Activated naive CD8-positive, alpha-beta T cell treated with anti-CD3 and anti-CD28 coated beads, Interleukin-2, amount 50 U/mL, for 24 hours (primary cell): Measurements from ENCODE around the gene FAM118A.
"Not testable (repeated sequence)": the region's sequence is repeated elsewhere in the genome, so short reads cannot be mapped to it uniquely, and the experiment has no call there.

Source experiments
- ATAC-seq: fragments of 150-1000 bp; cut with Tn5 transposase; one replicate; pipeline ENCODE4 v1.10.0; 2021
- DNase-seq: peaks from one replicate; pipeline ENCODE4 v3.0.0; 2021
- H3K27ac Mint-ChIP-seq: one replicate; pipeline ENCODE4 v1.8.0; 2021; ENCODE audit warnings: mild to moderate bottlenecking, mixed read lengths
- H3K27me3 Mint-ChIP-seq: one replicate; pipeline ENCODE4 v1.8.0; 2021; ENCODE audit warnings: mixed read lengths
- H3K36me3 Mint-ChIP-seq: one replicate; pipeline ENCODE4 v1.8.0; 2021; ENCODE audit warnings: low read depth, mixed read lengths
- H3K4me1 Mint-ChIP-seq: one replicate; pipeline ENCODE4 v1.8.0; 2021; ENCODE audit warnings: mixed read lengths
- H3K4me3 Mint-ChIP-seq: one replicate; pipeline ENCODE4 v1.8.0; 2021; ENCODE audit warnings: mild to moderate bottlenecking, moderate library complexity, mixed read lengths
- H3K9me3 Mint-ChIP-seq: one replicate; pipeline ENCODE4 v1.8.0; 2021; ENCODE audit warnings: mixed read lengths

The FAM118A gene

DNA sequence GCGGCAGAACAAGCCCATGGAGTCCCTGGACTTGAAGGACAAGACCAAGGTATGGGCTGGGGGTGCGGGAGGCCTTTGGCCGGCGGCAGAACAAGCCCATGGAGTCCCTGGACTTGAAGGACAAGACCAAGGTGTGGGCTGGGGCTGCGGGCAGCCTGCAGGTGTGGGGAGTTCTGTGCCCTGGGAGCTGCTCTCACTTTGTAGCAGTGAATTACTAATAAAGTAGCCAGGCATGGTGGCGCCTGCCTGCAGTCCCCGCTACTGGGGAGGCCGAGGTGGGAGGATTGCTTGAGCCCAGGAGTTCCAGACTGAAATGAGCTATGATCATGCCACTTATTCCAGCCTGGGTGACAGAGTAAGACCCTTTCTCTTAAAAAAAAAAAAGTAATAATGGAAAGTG, 18.5 kb downstream of the FAM118A start:
- Mint-ChIP-seq H3K36me3 (peaks cover 29% of the 10 kb centered on the region), H3K27ac (peak overlapping the region; percentile 47), H3K4me1 (peaks cover 19% of the 10 kb centered on the region)
- not testable (repeated sequence) for H3K9me3 Mint-ChIP-seq, DNase-seq, H3K4me3 Mint-ChIP-seq, H3K27me3 Mint-ChIP-seq, ATAC-seq

- Mint-ChIP-seq H3K4me1 (peaks cover 13% of the 10 kb centered on the region), H3K9me3 (no peaks in the 10 kb centered on the region), H3K36me3 (peaks cover 26% of the 10 kb centered on the region), H3K27me3 (no peaks in the 10 kb centered on the region), H3K27ac (peak overlapping the region; percentile 47), H3K4me3 (no peak overlapping the region)
- DNase-seq (no peak), ATAC-seq (no peak)
Observed at GRCh38 chr22:45328822-45329529, 19.2 kb downstream of the FAM118A start.

DNA sequence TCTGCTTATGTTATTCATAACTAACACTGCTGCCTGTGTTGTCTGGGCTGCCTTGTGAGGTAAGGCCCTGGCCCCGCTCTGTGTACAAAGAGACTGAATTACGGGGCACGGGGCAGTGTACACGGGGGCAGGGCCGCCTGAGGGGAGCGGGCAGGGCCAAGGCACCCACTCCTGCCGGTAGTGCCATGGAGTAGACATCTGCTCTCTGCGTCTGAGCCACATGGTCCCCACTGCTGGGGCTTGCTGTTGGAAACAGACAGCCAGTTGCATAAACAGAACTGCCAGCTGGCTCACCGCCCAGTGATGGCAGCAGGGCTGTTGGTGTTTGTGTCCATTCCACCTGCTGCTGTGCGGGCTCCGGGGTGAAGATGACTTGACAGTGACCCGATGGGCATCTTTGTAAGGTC, 19.8 kb downstream of the FAM118A start:
- DNase-seq (no peak), ATAC-seq (peak; percentile 40)
- Mint-ChIP-seq H3K27ac (peak overlapping the region; percentile 47), H3K4me3 (no peak overlapping the region), H3K27me3 (no peaks in the 10 kb centered on the region), H3K36me3 (peaks cover 26% of the 10 kb centered on the region), H3K4me1 (peaks cover 10% of the 10 kb centered on the region), H3K9me3 (no peaks in the 10 kb centered on the region)

DNA sequence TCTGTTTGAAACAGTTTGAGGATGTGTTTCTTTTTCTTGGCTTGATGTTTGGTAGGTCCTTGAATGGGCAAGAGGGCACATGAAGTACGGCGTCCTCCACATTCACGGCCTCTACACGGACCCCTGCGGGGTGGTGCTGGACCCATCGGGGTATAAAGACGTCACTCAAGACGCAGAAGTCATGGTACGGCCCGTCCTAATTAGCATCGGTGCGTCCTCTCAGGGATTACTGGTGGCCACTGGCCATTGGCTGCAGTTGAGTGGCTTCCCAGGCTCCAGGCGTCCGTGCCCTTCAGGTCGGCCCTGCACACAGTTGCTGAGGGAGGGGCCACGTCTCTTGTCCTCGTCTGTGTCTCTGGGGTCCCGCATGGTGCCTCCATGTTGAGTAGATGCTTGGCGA, 20.8 kb downstream of the FAM118A start:
- ATAC-seq (no peak), DNase-seq (no peak)
- H3K27me3 Mint-ChIP-seq, result no peaks in the 10 kb centered on the region
- peaks cover 10% of the 10 kb centered on the region for H3K4me1 Mint-ChIP-seq
- no peak overlapping the region for H3K27ac Mint-ChIP-seq
- no peaks in the 10 kb centered on the region for H3K9me3 Mint-ChIP-seq
- no peak overlapping the region for H3K4me3 Mint-ChIP-seq
- peaks cover 28% of the 10 kb centered on the region for H3K36me3 Mint-ChIP-seq

GRCh38 chr22:45331486-45331885, 21.8 kb downstream of the FAM118A start:
- Mint-ChIP-seq H3K4me1 (peaks cover 12% of the 10 kb centered on the region), H3K27me3 (no peaks in the 10 kb centered on the region), H3K27ac (no peak overlapping the region), H3K36me3 (peaks cover 31% of the 10 kb centered on the region), H3K9me3 (no peaks in the 10 kb centered on the region), H3K4me3 (no peak overlapping the region)
- no peak for ATAC-seq
- DNase-seq, result no peak

GRCh38 chr22:45332001-45332400, 22.3 kb downstream of the FAM118A start:
- Mint-ChIP-seq H3K36me3 (peaks cover 33% of the 10 kb centered on the region), H3K4me1 (peaks cover 17% of the 10 kb centered on the region), H3K4me3 (no peak overlapping the region), H3K27ac (no peak overlapping the region), H3K9me3 (no peaks in the 10 kb centered on the region), H3K27me3 (no peaks in the 10 kb centered on the region)
- no peak for DNase-seq
- ATAC-seq, result no peak

GRCh38 chr22:45334068-45334467, 24.3 kb downstream of the FAM118A start:
- H3K27me3 Mint-ChIP-seq, result no peaks in the 10 kb centered on the region
- peaks cover 20% of the 10 kb centered on the region for H3K4me1 Mint-ChIP-seq
- H3K9me3 Mint-ChIP-seq, result no peaks in the 10 kb centered on the region
- H3K4me3 Mint-ChIP-seq, result no peak overlapping the region
- H3K36me3 Mint-ChIP-seq, result peaks cover 33% of the 10 kb centered on the region
- ATAC-seq (no peak), DNase-seq (no peak)
- no peak overlapping the region for H3K27ac Mint-ChIP-seq

DNA sequence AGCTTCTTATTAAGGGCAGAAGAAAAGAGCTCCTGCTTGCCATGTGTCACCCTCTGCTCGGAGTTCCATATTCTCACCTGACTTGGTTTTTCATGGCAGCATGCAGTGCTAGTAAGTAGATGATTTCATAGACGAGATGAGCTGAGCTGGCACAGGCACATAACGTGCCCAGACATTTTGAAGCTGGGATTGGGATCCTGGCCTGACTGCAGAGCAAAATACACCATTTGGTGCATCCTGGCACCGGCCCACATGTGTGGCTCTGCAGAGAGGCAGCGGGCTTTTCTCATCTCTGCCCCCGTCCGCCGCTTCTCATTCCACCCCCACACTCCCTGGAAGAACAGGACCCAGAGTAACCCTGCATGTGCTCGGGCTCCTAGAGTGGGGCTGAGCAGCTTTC, 24.8 kb downstream of the FAM118A start:
- H3K27ac Mint-ChIP-seq, result no peak overlapping the region
- no peak for ATAC-seq
- H3K4me3 Mint-ChIP-seq, result no peak overlapping the region
- no peaks in the 10 kb centered on the region for H3K9me3 Mint-ChIP-seq
- peaks cover 16% of the 10 kb centered on the region for H3K4me1 Mint-ChIP-seq
- H3K36me3 Mint-ChIP-seq, result peaks cover 30% of the 10 kb centered on the region
- no peaks in the 10 kb centered on the region for H3K27me3 Mint-ChIP-seq
- no peak for DNase-seq

- Mint-ChIP-seq H3K4me3 (no peak overlapping the region), H3K27me3 (no peaks in the 10 kb centered on the region), H3K9me3 (no peaks in the 10 kb centered on the region), H3K36me3 (peaks cover 29% of the 10 kb centered on the region), H3K27ac (no peak overlapping the region), H3K4me1 (peaks cover 19% of the 10 kb centered on the region)
- no peak for DNase-seq
- ATAC-seq, result no peak
Observed at GRCh38 chr22:45335021-45335818, 25.5 kb downstream of the FAM118A start.

- Mint-ChIP-seq H3K4me3 (no peak overlapping the region), H3K27me3 (no peaks in the 10 kb centered on the region), H3K9me3 (no peaks in the 10 kb centered on the region), H3K36me3 (peaks cover 27% of the 10 kb centered on the region), H3K4me1 (peaks cover 26% of the 10 kb centered on the region), H3K27ac (no peak overlapping the region)
- no peak for ATAC-seq
- no peak for DNase-seq
Observed at GRCh38 chr22:45335854-45336522, 26.3 kb downstream of the FAM118A start.

- no peaks in the 10 kb centered on the region for H3K9me3 Mint-ChIP-seq
- ATAC-seq (no peak), DNase-seq (no peak)
- H3K4me1 Mint-ChIP-seq, result peaks cover 36% of the 10 kb centered on the region
- H3K36me3 Mint-ChIP-seq, result peaks cover 32% of the 10 kb centered on the region
- peak overlapping the region; percentile 33 for H3K27ac Mint-ChIP-seq
- H3K4me3 Mint-ChIP-seq, result no peak overlapping the region
- no peaks in the 10 kb centered on the region for H3K27me3 Mint-ChIP-seq
Observed at GRCh38 chr22:45336971-45337431, 27.3 kb downstream of the FAM118A start.

- peaks cover 32% of the 10 kb centered on the region for H3K36me3 Mint-ChIP-seq
- H3K27ac Mint-ChIP-seq, result no peak overlapping the region
- H3K4me3 Mint-ChIP-seq, result no peak overlapping the region
- peaks cover 36% of the 10 kb centered on the region for H3K4me1 Mint-ChIP-seq
- no peaks in the 10 kb centered on the region for H3K9me3 Mint-ChIP-seq
- no peak for ATAC-seq
- DNase-seq, result no peak
- H3K27me3 Mint-ChIP-seq, result no peaks in the 10 kb centered on the region
Observed at GRCh38 chr22:45337536-45337935, 27.8 kb downstream of the FAM118A start.

- no peak overlapping the region for H3K4me3 Mint-ChIP-seq
- DNase-seq (no peak), ATAC-seq (no peak)
- no peaks in the 10 kb centered on the region for H3K9me3 Mint-ChIP-seq
- H3K4me1 Mint-ChIP-seq, result peaks cover 38% of the 10 kb centered on the region
- H3K27ac Mint-ChIP-seq, result no peak overlapping the region
- H3K36me3 Mint-ChIP-seq, result peaks cover 34% of the 10 kb centered on the region
- H3K27me3 Mint-ChIP-seq, result no peaks in the 10 kb centered on the region
Observed at GRCh38 chr22:45338795-45339194, 29.1 kb downstream of the FAM118A start.

DNA sequence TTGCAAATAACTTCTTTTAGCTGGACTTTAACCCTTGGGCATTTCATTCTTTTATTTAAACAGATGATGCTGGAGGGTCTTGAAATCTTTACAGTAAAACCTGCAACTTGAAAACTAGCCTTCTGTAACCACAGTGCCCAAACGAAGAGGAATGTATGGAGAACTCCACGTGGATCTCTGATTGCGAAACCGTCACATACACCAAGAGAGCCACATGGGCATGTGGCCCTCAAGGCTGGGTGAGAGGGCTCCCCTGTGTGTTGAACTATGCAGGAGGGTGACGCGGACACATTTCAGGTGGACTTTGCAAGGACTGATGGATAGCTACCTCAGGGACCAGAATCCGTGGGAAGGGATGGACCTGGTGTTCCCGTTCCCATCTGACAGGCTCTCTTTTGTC, 30.6 kb downstream of the FAM118A start:
- ATAC-seq (no peak), DNase-seq (no peak)
- H3K4me1 Mint-ChIP-seq, result peaks cover 46% of the 10 kb centered on the region
- H3K27me3 Mint-ChIP-seq, result no peaks in the 10 kb centered on the region
- H3K4me3 Mint-ChIP-seq, result no peak overlapping the region
- no peaks in the 10 kb centered on the region for H3K9me3 Mint-ChIP-seq
- H3K36me3 Mint-ChIP-seq, result peaks cover 39% of the 10 kb centered on the region
- no peak overlapping the region for H3K27ac Mint-ChIP-seq

DNA sequence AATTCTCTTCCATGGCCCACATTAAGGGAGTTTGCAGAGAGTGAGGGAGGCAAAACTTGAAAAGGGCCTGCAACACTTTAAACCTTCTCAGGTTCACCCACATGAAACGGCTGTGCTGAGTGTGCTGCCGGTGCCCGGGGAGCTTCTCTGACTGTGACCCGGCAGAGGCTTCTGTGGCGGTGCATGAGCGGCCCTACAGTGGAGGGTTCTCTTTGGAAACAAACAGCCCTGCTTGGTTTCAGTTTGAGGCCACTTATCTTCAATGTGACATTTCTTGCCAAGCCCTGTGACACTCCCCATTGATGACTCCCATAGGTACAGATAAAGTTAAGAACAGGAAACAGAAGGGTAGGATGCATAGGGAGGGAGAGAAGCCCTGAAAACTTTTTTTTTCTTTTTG, 31.8 kb downstream of the FAM118A start:
- H3K27ac Mint-ChIP-seq, result peak overlapping the region; percentile 53
- DNase-seq (peak; percentile 63), ATAC-seq (peak; percentile 99)
- H3K36me3 Mint-ChIP-seq, result peaks cover 33% of the 10 kb centered on the region
- no peak overlapping the region for H3K4me3 Mint-ChIP-seq
- H3K9me3 Mint-ChIP-seq, result no peaks in the 10 kb centered on the region
- H3K27me3 Mint-ChIP-seq, result no peaks in the 10 kb centered on the region
- peaks cover 41% of the 10 kb centered on the region for H3K4me1 Mint-ChIP-seq
